ENCODE results near the gene NPW. TPM values are rescaled to one million over a fixed set of nuclear protein-coding genes. Genes with fewer than 3 reads are reported as not detected.

Gene NPW
- total RNA-seq, 1 donor from 2014 or later: 5.0 TPM

DNA sequence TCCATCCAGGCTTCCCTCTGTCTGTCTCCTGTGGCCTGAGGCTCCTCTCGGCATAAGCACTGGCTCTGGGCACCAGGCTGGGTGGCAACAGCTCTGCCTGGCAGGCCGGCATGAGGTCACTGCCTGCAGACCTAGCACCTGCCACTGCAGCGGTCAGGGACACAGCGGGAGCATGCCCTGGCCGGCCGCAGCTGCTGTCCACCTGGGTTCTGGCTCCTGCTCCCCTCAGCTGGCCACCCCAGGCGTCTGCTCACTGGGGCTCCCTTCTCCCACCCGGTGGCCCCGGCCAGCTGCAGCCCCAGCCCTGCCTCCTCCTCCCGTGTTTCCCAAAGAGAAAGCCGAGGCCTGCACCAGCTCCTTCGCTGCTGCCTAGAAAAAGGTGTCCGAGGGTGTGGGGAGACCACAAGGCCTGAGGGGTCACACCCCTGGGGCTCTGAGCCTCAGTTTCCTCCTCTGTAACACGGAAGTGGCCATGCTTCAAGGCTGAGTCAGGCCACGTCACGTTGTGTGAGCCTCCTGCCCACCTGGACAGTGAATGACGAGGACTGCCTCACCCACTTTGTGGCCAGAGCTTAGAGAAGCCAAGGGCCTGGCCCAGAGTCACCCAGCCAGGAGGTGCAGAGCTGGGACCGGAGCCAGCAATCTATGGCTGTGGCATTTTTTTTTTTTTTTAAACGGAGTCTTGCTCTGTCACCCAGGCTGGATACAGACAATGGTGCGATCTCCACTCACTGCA is 21.4 kb downstream of the NPW start:
- TF ChIP-seq, protein P1, sequence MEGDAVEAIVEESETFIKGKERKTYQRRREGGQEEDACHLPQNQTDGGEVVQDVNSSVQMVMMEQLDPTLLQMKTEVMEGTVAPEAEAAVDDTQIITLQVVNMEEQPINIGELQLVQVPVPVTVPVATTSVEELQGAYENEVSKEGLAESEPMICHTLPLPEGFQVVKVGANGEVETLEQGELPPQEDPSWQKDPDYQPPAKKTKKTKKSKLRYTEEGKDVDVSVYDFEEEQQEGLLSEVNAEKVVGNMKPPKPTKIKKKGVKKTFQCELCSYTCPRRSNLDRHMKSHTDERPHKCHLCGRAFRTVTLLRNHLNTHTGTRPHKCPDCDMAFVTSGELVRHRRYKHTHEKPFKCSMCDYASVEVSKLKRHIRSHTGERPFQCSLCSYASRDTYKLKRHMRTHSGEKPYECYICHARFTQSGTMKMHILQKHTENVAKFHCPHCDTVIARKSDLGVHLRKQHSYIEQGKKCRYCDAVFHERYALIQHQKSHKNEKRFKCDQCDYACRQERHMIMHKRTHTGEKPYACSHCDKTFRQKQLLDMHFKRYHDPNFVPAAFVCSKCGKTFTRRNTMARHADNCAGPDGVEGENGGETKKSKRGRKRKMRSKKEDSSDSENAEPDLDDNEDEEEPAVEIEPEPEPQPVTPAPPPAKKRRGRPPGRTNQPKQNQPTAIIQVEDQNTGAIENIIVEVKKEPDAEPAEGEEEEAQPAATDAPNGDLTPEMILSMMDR (IDR thresholded peaks at IDR 0.05; ENCODE audit: unreplicated experiment): no peak

GRCh38 chr16:2042171-2042985 is 22.8 kb downstream of the NPW start:
- H3K27ac Mint-ChIP-seq: no peak overlapping the region
- no peak overlapping the region for H3K4me3 Mint-ChIP-seq (ENCODE audit: low read depth)
- H3K27me3 Mint-ChIP-seq: no peaks in the 10 kb centered on the region
- H3K4me1 Mint-ChIP-seq (ENCODE audit: low read depth): peaks cover 10% of the 10 kb centered on the region
- H3K36me3 Mint-ChIP-seq (ENCODE audit: insufficient read depth): peaks cover 1% of the 10 kb centered on the region
- no peaks in the 10 kb centered on the region for H3K9me3 Mint-ChIP-seq (ENCODE audit: low read depth)
- DNase-seq (ENCODE audit: low spot score, unreplicated experiment): no peak
- TF ChIP-seq, protein P1 (IDR thresholded peaks at IDR 0.05; ENCODE audit: unreplicated experiment): no peak

More for the DNA sequence above, 21.4 kb downstream of the NPW start:
- Mint-ChIP-seq H3K4me1 (ENCODE audit: low read depth) (peaks cover 5% of the 10 kb centered on the region), H3K27me3 (no peaks in the 10 kb centered on the region), H3K9me3 (ENCODE audit: low read depth) (no peaks in the 10 kb centered on the region), H3K4me3 (ENCODE audit: low read depth) (no peak overlapping the region), H3K27ac (no peak overlapping the region), H3K36me3 (ENCODE audit: insufficient read depth) (peaks cover 1% of the 10 kb centered on the region)
- no peak for DNase-seq (ENCODE audit: low spot score, unreplicated experiment)

DNA sequence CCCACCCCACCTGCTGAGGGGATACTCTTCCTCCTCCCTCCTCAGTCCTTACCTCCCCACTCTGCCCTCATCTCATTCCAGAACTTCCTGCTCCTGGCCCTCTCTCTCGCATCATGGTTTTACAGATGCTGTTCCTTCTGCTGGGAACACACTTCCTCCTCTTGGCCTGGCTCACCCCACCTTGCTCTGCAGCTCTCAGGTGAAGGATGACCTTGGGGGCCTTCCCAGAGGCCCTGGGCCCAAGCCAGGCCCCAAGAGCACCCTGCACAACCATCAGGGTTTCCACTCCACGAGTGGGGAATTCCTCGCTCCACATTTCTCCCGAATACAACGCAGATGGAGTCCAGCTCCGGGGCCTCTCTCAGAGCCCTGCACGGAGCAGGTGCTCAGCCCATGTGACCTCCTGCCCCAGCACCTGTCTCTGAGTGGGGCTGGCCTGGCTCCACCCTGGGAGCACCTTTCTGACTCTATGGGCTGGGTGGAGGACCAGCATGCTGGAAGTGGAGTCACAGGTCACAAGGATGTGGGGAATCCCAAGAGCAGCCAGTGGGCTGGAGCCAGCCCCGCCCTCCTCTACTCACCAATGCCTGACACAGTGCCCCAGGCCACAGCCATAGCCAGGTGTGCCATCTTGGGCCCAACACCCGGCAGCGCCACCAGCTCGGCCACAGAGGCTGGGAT is 23.5 kb downstream of the NPW start:
- Mint-ChIP-seq H3K4me3 (ENCODE audit: low read depth) (no peak overlapping the region), H3K9me3 (ENCODE audit: low read depth) (no peaks in the 10 kb centered on the region), H3K36me3 (ENCODE audit: insufficient read depth) (peaks cover 1% of the 10 kb centered on the region), H3K27ac (no peak overlapping the region), H3K27me3 (no peaks in the 10 kb centered on the region), H3K4me1 (ENCODE audit: low read depth) (peaks cover 10% of the 10 kb centered on the region)
- TF ChIP-seq, protein P1 (IDR thresholded peaks at IDR 0.05; ENCODE audit: unreplicated experiment): no peak
- no peak for DNase-seq (ENCODE audit: low spot score, unreplicated experiment)

- Mint-ChIP-seq H3K4me3 (ENCODE audit: low read depth) (no peak overlapping the region), H3K4me1 (ENCODE audit: low read depth) (peaks cover 16% of the 10 kb centered on the region), H3K9me3 (ENCODE audit: low read depth) (no peaks in the 10 kb centered on the region), H3K27me3 (no peaks in the 10 kb centered on the region), H3K27ac (no peak overlapping the region), H3K36me3 (ENCODE audit: insufficient read depth) (peaks cover 1% of the 10 kb centered on the region)
- TF ChIP-seq, protein P1 (IDR thresholded peaks at IDR 0.05; ENCODE audit: unreplicated experiment): no peak
- no peak for DNase-seq (ENCODE audit: low spot score, unreplicated experiment)
Measured at GRCh38 chr16:2043667-2044451, 24.3 kb downstream of the NPW start.
